GM18951 (cell line): Measurements from ENCODE around the gene LRRC4C.

Source experiments
- POLR2A ChIP-seq: IDR thresholded peaks from 4 replicates; pipeline ENCODE4 v1.6.1; 2011; ENCODE audit warnings: mild to moderate bottlenecking; ENCODE audit not compliant: insufficient read length, insufficient read depth; ENCODE audit errors: extremely low read depth
- in situ Hi-C: fragments of 300-500 bp; cut with MboI; formaldehyde crosslinking; loops from one replicate; pipeline ENCODE4 v1.12.0; 2022; ENCODE audit warnings: low sequenced_read_pairs, mixed read lengths, inconsistent platforms; ENCODE audit not compliant: unreplicated experiment

Gene LRRC4C

GRCh38 chr11:41289408-41289807 is 170.0 kb downstream of the LRRC4C start:
- TF ChIP-seq POLR2A, result no peak
- in situ Hi-C loops, result no loop called here

- no peak for TF ChIP-seq POLR2A
- in situ Hi-C loops, result no loop called here
Observed at GRCh38 chr11:41286751-41287150, 172.7 kb downstream of the LRRC4C start.

GRCh38 chr11:41284354-41284753 is 175.1 kb downstream of the LRRC4C start:
- in situ Hi-C loops, result no loop called here
- no peak for TF ChIP-seq POLR2A

- in situ Hi-C loops, result no loop called here
Observed at GRCh38 chr11:41283191-41283930, 176.1 kb downstream of the LRRC4C start.

GRCh38 chr11:41282395-41282794 is 177.1 kb downstream of the LRRC4C start:
- no peak for TF ChIP-seq POLR2A
- in situ Hi-C loops, result no loop called here

More at GRCh38 chr11:41283191-41283930, 176.1 kb downstream of the LRRC4C start:
- TF ChIP-seq POLR2A, result no peak

GRCh38 chr11:41281131-41281742 is 178.2 kb downstream of the LRRC4C start:
- in situ Hi-C loops, result no loop called here
- no peak for TF ChIP-seq POLR2A

GRCh38 chr11:41274831-41275230 is 184.6 kb downstream of the LRRC4C start:
- TF ChIP-seq POLR2A, result no peak
- in situ Hi-C loops, result no loop called here

GRCh38 chr11:41273908-41274307 is 185.5 kb downstream of the LRRC4C start:
- in situ Hi-C loops, result no loop called here
- TF ChIP-seq POLR2A, result no peak

GRCh38 chr11:41267451-41267850 is 192.0 kb downstream of the LRRC4C start:
- in situ Hi-C loops, result no loop called here
- no peak for TF ChIP-seq POLR2A

GRCh38 chr11:41256041-41256440 is 203.4 kb downstream of the LRRC4C start:
- in situ Hi-C loops, result no loop called here
- TF ChIP-seq POLR2A, result no peak

GRCh38 chr11:41254966-41255365 is 204.5 kb downstream of the LRRC4C start:
- TF ChIP-seq POLR2A, result no peak

GRCh38 chr11:41250408-41250935 is 209.0 kb downstream of the LRRC4C start:
- in situ Hi-C loops, result no loop called here
- TF ChIP-seq POLR2A, result no peak

More at GRCh38 chr11:41254966-41255365, 204.5 kb downstream of the LRRC4C start:
- in situ Hi-C loops, result no loop called here

GRCh38 chr11:41247621-41248020 is 211.8 kb downstream of the LRRC4C start:
- no peak for TF ChIP-seq POLR2A
- in situ Hi-C loops, result no loop called here

GRCh38 chr11:41246399-41246745 is 213.1 kb downstream of the LRRC4C start:
- TF ChIP-seq POLR2A, result no peak
- in situ Hi-C loops, result no loop called here
